ENCODE results near the gene GOLGA5. TPM values are rescaled to one million over a fixed set of nuclear protein-coding genes. Genes with fewer than 3 reads are reported as not detected.

The GOLGA5 gene
- total and polyA plus RNA-seq, 2 of the 8 experiments (the other 6 are each of a cell fraction or from before 2014, with no cell fraction given) = 13.0 to 25.4 TPM

DNA sequence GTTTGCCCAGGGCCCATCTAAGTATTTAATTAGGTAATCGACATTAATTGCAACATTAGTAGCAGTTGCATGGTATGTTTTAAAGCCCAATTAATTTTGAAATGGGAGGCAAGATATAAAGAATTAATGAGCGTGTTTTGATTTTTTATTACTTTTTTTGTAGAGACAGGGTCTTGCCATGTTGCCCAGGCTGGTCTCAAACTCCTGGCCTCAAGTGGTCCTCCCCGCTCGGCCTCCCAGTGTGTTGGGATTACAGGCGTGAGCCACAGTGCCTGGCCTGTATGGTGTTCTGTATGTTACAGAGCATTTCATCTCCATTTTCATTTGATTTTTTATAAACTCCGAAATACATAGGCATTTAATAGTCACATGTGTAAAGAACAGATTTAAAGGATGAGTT is 856 bp downstream of the GOLGA5 start:
- Histone ChIP-seq H3K4me1 (replicated peaks in 1 of 4; ENCODE audit: control insufficient read depth in 3 of 4, insufficient read depth in 4 of 4, low read length in 3 of 4) (no peaks in the 10 kb centered on the region), H3K23ac (ENCODE audit: insufficient read length) (no peak overlapping the region), H2AK5ac (ENCODE audit: low read depth, low read length) (no peak overlapping the region), H4K20me1 (replicated peaks in 1 of 2; ENCODE audit: control insufficient read depth in 1 of 2, insufficient read depth in 2 of 2, low read length in 2 of 2) (no peaks in the 10 kb centered on the region), H3K4ac (replicated peaks; ENCODE audit: insufficient read length, low read depth, low read length) (no peak overlapping the region), H3K4me2 (ENCODE audit: insufficient read depth in 1 of 2, low read depth in 2 of 2, low read length in 2 of 2) (peak overlapping the region; percentile 75 to 77), H3K56ac (replicated peaks; ENCODE audit: insufficient read length, low read depth, low read length) (no peak overlapping the region), H2BK12ac (ENCODE audit: low read depth, low read length) (no peak overlapping the region), H3K18ac (ENCODE audit: extremely low read depth, low read length) (no peak overlapping the region), H3K14ac (ENCODE audit: insufficient read length) (no peak overlapping the region), H3K79me2 (ENCODE audit: control insufficient read depth in 1 of 2, insufficient read depth in 2 of 2, low read length in 2 of 2) (peaks cover 0 to 23% of the 10 kb centered on the region in 2 experiments; a peak in 2 of 4 replicates), H2BK20ac (ENCODE audit: low read length) (no peak overlapping the region), H3K23me2 (ENCODE audit: low read depth, low read length) (no peaks in the 10 kb centered on the region; the same call in 1 of the 2 replicates), H3K79me1 (ENCODE audit: low read depth, low read length) (peaks cover 3% of the 10 kb centered on the region; the same call in 1 of the 2 replicates), H3K36me3 (ENCODE audit: control insufficient read depth in 2 of 4, insufficient read depth in 4 of 4, low read length in 3 of 4) (peaks cover 3 to 15% (median 12%) of the 10 kb centered on the region in 4 experiments; a peak in 7 of 8 replicates), H3K9ac (replicated peaks in 1 of 4; ENCODE audit: extremely low read depth in 1 of 4, low read depth in 3 of 4, low read length in 3 of 4) (peak overlapping the region in 3 of 4 experiments; percentile 82 to 86 (median 84); a peak in 6 of 7 replicates), H4K8ac (ENCODE audit: extremely low read depth, insufficient read depth, low read length) (no peak overlapping the region), H2BK5ac (ENCODE audit: low read depth, low read length) (no peak overlapping the region), H2AFZ (ENCODE audit: low read length) (no peak overlapping the region), H3K4me3 (ENCODE audit: extremely low read depth in 1 of 4, insufficient read depth in 2 of 4, low read depth in 3 of 4, low read length in 4 of 4) (peak overlapping the region; percentile 90 to 92 (median 92)), H3K27me3 (replicated peaks in 1 of 4; ENCODE audit: control insufficient read depth in 3 of 4, extremely low read depth in 1 of 4, insufficient read depth in 3 of 4, low read length in 3 of 4) (no peaks in the 10 kb centered on the region), H3K27ac (ENCODE audit: low read depth, low read length) (peak overlapping the region; percentile 55; the same call in 1 of the 2 replicates), H4K91ac (replicated peaks; ENCODE audit: insufficient read length, low read length) (no peak overlapping the region), H2BK15ac (ENCODE audit: low read length) (no peak overlapping the region), H3K9me3 (ENCODE audit: insufficient read depth in 2 of 2, low read depth in 1 of 2, low read length in 1 of 2) (peaks cover 0 to 2% of the 10 kb centered on the region in 2 experiments; a peak in 1 of 4 replicates), H4K5ac (ENCODE audit: insufficient read length, low read depth, low read length) (no peak overlapping the region), H2BK120ac (replicated peaks; ENCODE audit: low read depth, low read length) (no peak overlapping the region)
- CTCF ChIA-PET (ENCODE audit: partially characterized antibody) = interaction anchor here (0.6 kb wide), 1 partner anchor 52 kb away, joined by 4 read pairs; no protein-coding TSS in a partner anchor
- DNase-seq (ENCODE audit: low read depth in 1 of 2, low spot score in 2 of 2) = no peak
- 66% methylated on average over 6 of the region's 6 CpGs; no CpG with 5 or more reads in 1 of the 2 experiments for WGBS, 2 experiments (ENCODE audit: extremely low coverage in 1 of 2, insufficient coverage in 1 of 2, insufficient read length in 1 of 2, insufficient replicate concordance in 2 of 2, low coverage in 1 of 2, low lambda C conversion rate in 2 of 2, missing lambda C conversion rate in 1 of 2)
- no peak for FAIRE-seq
- POLR2A ChIA-PET (ENCODE audit: partially characterized antibody) = interaction anchor here (0.8 kb wide), 1 partner anchor 13 kb away, joined by 3 read pairs; no protein-coding TSS in a partner anchor
- TF ChIP-seq, protein P1, sequence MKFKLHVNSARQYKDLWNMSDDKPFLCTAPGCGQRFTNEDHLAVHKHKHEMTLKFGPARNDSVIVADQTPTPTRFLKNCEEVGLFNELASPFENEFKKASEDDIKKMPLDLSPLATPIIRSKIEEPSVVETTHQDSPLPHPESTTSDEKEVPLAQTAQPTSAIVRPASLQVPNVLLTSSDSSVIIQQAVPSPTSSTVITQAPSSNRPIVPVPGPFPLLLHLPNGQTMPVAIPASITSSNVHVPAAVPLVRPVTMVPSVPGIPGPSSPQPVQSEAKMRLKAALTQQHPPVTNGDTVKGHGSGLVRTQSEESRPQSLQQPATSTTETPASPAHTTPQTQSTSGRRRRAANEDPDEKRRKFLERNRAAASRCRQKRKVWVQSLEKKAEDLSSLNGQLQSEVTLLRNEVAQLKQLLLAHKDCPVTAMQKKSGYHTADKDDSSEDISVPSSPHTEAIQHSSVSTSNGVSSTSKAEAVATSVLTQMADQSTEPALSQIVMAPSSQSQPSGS (IDR thresholded peaks at IDR 0.05; ENCODE audit: low read length) = no peak
- no peak for TF ChIP-seq SUZ12 (IDR thresholded peaks at IDR 0.05; ENCODE audit: low read length)
- no peak for TF ChIP-seq CREB1 (IDR thresholded peaks at IDR 0.05)
- TF ChIP-seq GABPA (IDR thresholded peaks at IDR 0.05; ENCODE audit: borderline replicate concordance, insufficient read depth, low read length) = no peak
- TF ChIP-seq TCF12 (IDR thresholded peaks at IDR 0.05; ENCODE audit: low read depth, low read length) = no peak
- TF ChIP-seq SP2 (IDR thresholded peaks at IDR 0.05; ENCODE audit: low read length) = no peak
- TF ChIP-seq SIN3A (conservative IDR thresholded peaks at IDR 0.05 in 1 of 2, IDR thresholded peaks at IDR 0.05 in 1 of 2; ENCODE audit: low read depth in 1 of 2, low read length in 2 of 2) = no peak
- TF ChIP-seq KDM4A (IDR thresholded peaks at IDR 0.05; ENCODE audit: low read depth, low read length, severe bottlenecking) = no peak
- TF ChIP-seq BRCA1 (IDR thresholded peaks at IDR 0.05; ENCODE audit: low read depth, low read length) = no peak
- no peak for TF ChIP-seq CBX8 (IDR thresholded peaks at IDR 0.05; ENCODE audit: borderline replicate concordance, low read depth, low read length)
- no peak for TF ChIP-seq RBBP5 (IDR thresholded peaks at IDR 0.05; ENCODE audit: borderline replicate concordance, low read depth, low read length)
- TF ChIP-seq ASH2L (IDR thresholded peaks at IDR 0.05; ENCODE audit: low read length) = no peak
